ENCODE measurements around the gene PCNA. TPM values are rescaled to one million over a fixed set of nuclear protein-coding genes. Genes with fewer than 3 reads are reported as not detected.

The PCNA gene
- total RNA-seq, 1 donor from 2014 or later, result 52.5 TPM

DNA sequence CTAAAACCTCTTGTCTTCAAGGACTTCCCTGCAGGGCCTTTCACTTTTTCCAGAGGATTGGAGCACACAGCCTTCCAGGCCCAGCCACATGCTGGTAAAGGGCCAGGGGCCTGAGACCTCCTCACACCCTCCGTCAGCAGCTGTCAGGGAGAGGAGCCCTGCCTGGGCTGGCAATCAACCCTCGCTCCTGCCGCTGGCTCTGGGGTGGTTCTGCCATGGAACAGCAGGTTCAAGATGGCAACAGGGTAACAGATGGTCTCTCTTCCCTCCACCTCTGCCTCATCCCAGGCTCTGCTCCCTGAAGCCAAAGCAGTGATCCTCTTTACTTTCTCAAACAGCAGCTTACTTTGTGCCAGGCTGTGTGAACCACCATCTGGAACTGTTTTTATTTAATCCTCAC lies 23.8 kb downstream of the PCNA start:
- DNase-seq (ENCODE audit: low spot score in 2 of 2), result peak in 1 of 2 donors; percentile 43
- H3K9me3 ChIP-seq, result no peaks in the 10 kb centered on the region
- peaks cover 0 to 3% of the 10 kb centered on the region in 2 donors for H3K4me1 ChIP-seq
- no peak overlapping the region for H3K4me3 ChIP-seq
- H3K27me3 ChIP-seq, result no peaks in the 10 kb centered on the region
- no peak overlapping the region for H3K27ac ChIP-seq
- intact Hi-C loops (cut with DNase I), result loop anchor here (5.0 kb wide), 1 partner anchor 34 kb away; no protein-coding TSS in a partner anchor
- no peak for TF ChIP-seq CTCF (IDR thresholded peaks at IDR 0.05)
- peaks cover 8 to 44% of the 10 kb centered on the region in 2 donors for H3K36me3 ChIP-seq

- DNase-seq (ENCODE audit: low spot score in 2 of 2), result peak in 1 of 2 donors; percentile 54
- intact Hi-C loops (cut with DNase I), result loop anchor here (5.0 kb wide), 1 partner anchor 33 kb away; no protein-coding TSS in a partner anchor
- Histone ChIP-seq H3K27ac (no peak overlapping the region), H3K9me3 (no peaks in the 10 kb centered on the region), H3K4me1 (peaks cover 0 to under 1% of the 10 kb centered on the region in 2 donors), H3K4me3 (no peak overlapping the region), H3K36me3 (peaks cover 8 to 42% of the 10 kb centered on the region in 2 donors), H3K27me3 (no peaks in the 10 kb centered on the region)
- no peak for TF ChIP-seq CTCF (IDR thresholded peaks at IDR 0.05)
Measured at GRCh38 chr20:5095454-5095853, 24.3 kb downstream of the PCNA start.

- intact Hi-C loops (cut with DNase I), result no loop called here
- Histone ChIP-seq H3K27me3 (no peaks in the 10 kb centered on the region), H3K4me3 (no peak overlapping the region), H3K27ac (no peak overlapping the region), H3K4me1 (no peaks in the 10 kb centered on the region), H3K9me3 (no peaks in the 10 kb centered on the region), H3K36me3 (peaks cover 8 to 18% of the 10 kb centered on the region in 2 donors)
- DNase-seq (ENCODE audit: low spot score in 2 of 2), result no peak
- TF ChIP-seq CTCF (IDR thresholded peaks at IDR 0.05), result no peak
Measured at GRCh38 chr20:5092765-5093339, 26.9 kb downstream of the PCNA start.

GRCh38 chr20:5091902-5092301 lies 27.9 kb downstream of the PCNA start:
- no peaks in the 10 kb centered on the region for H3K27me3 ChIP-seq
- H3K4me3 ChIP-seq, result no peak overlapping the region
- no peak for TF ChIP-seq CTCF (IDR thresholded peaks at IDR 0.05)
- no peaks in the 10 kb centered on the region for H3K4me1 ChIP-seq
- H3K9me3 ChIP-seq, result no peaks in the 10 kb centered on the region
- peaks cover 8 to 15% of the 10 kb centered on the region in 2 donors for H3K36me3 ChIP-seq
- no peak overlapping the region for H3K27ac ChIP-seq
- DNase-seq (ENCODE audit: low spot score in 2 of 2), result no peak
- intact Hi-C loops (cut with DNase I), result no loop called here

GRCh38 chr20:5090191-5090590 lies 29.6 kb downstream of the PCNA start:
- Histone ChIP-seq H3K4me1 (no peaks in the 10 kb centered on the region), H3K9me3 (no peaks in the 10 kb centered on the region), H3K27me3 (no peaks in the 10 kb centered on the region), H3K27ac (no peak overlapping the region), H3K4me3 (no peak overlapping the region), H3K36me3 (peaks cover 0 to 4% of the 10 kb centered on the region in 2 donors)
- no peak for DNase-seq (ENCODE audit: low spot score in 2 of 2)
- no peak for TF ChIP-seq CTCF (IDR thresholded peaks at IDR 0.05)
- intact Hi-C loops (cut with DNase I), result no loop called here
